Gastrocnemius medialis (tissue), 4 donors: ENCODE results near the gene CLDN4. TPM values are rescaled to one million over a fixed set of nuclear protein-coding genes. Genes with fewer than 3 reads are reported as not detected.

Experiments
- ATAC-seq, 2 donors: fragments of 150-250 bp; one replicate each; pipeline ENCODE4 v1.9.1; 2016
- DNase-seq, 2 donors: peaks; one replicate each; pipeline ENCODE4 v3.0.0-alpha.2; 2019
- H3K27ac ChIP-seq, 4 donors: fragments of 200-600 bp; sonication (generic); 1 replicate in 1 of 4; 2 replicates in 3 of 4; pipeline ENCODE4 v1.5.1; 2016 to 2018; ENCODE audit warnings: mild to moderate bottlenecking in 2 of 4, moderate library complexity in 1 of 4
- H3K27me3 ChIP-seq, 3 donors: fragments of 200-600 bp; sonication (generic) in 2 of 3; 1 replicate in 1 of 3; 2 replicates in 2 of 3; pipeline versions ENCODE4 v1.5.1 to v1.6.0; 2016 to 2019; ENCODE audit warnings: mild to moderate bottlenecking in 1 of 3, moderate library complexity in 1 of 3
- H3K36me3 ChIP-seq, 2 donors: fragments of 200-600 bp; sonication (generic) in 1 of 2; one replicate each; pipeline ENCODE4 v1.5.1; 2017 to 2018
- H3K4me1 ChIP-seq, 2 donors: fragments of 200-600 bp; sonication (generic) in 1 of 2; one replicate each; pipeline ENCODE4 v1.5.1; 2016 to 2017; ENCODE audit warnings: mild to moderate bottlenecking in 2 of 2
- H3K4me3 ChIP-seq, 4 donors: fragments of 200-600 bp; sonication (generic) in 3 of 4; 1 replicate in 1 of 4; 2 replicates in 3 of 4; pipeline ENCODE4 v1.5.1; 2016 to 2019; ENCODE audit warnings: mild to moderate bottlenecking in 2 of 4
- H3K9me3 ChIP-seq, 3 donors: fragments of 200-600 bp; sonication (generic) in 2 of 3; 1 replicate in 1 of 3; 2 replicates in 2 of 3; pipeline ENCODE4 v1.5.1; 2016 to 2019
- CTCF ChIP-seq, 5 experiments: fragments of 450-650 bp in 3 of 5; fragments of 200-600 bp in 2 of 5; sonication (generic) in 2 of 5; IDR thresholded peaks in 4 of 5; conservative IDR thresholded peaks in 1 of 5; 1 replicate in 4 of 5; 2 replicates in 1 of 5; pipeline ENCODE4 v1.5.1; 2016 to 2019; ENCODE audit warnings: antibody characterized with exemption in 5 of 5, mild to moderate bottlenecking in 3 of 5, moderate library complexity in 3 of 5
- POLR2A ChIP-seq, 2 donors: fragments of 450-650 bp; IDR thresholded peaks; one replicate each; pipeline ENCODE4 v1.6.1; 2017; ENCODE audit warnings: antibody characterized with exemption in 2 of 2, mild to moderate bottlenecking in 2 of 2, moderate library complexity in 2 of 2
- in situ Hi-C, 4 donors: fragments of 200-750 bp; cut with MboI; loops; one replicate each; pipeline versions ENCODE4 v1.15.0 to v1.8.0; 2017; ENCODE audit warnings: low sequenced_read_pairs in 4 of 4
- intact Hi-C: fragments of 100-400 bp; cut with DNase I; formaldehyde crosslinking; loops from one replicate; pipeline ENCODE4 v1.15.1; 2023; ENCODE audit warnings: low total_unique reads
- total RNA-seq, 4 donors: library from RNA; depleted of rRNA; stranded (reverse); fragments of >200 nt; gene quantifications; one replicate each; pipeline versions ENCODE4 v1.1.0 to v1.2.3, GENCODE V29; 2016

The CLDN4 gene
- total RNA-seq, 4 donors from 2014 or later: 0.16 to 3.7 (median 0.42) TPM

GRCh38 chr7:73838642-73839041 lies 7.8 kb downstream of the CLDN4 start:
- TF ChIP-seq CTCF (IDR thresholded peaks at IDR 0.05 in 4 of 5, conservative IDR thresholded peaks at IDR 0.05 in 1 of 5): no peak
- no peak for TF ChIP-seq POLR2A (IDR thresholded peaks at IDR 0.05)
- no peak for ATAC-seq
- no peaks in the 10 kb centered on the region for H3K27me3 ChIP-seq

GRCh38 chr7:73839290-73839689 lies 8.5 kb downstream of the CLDN4 start:
- H3K9me3 ChIP-seq: no peaks in the 10 kb centered on the region
- in situ Hi-C loops (no loop called here), intact Hi-C loops (no loop called here)
- no peak for TF ChIP-seq POLR2A (IDR thresholded peaks at IDR 0.05)
- TF ChIP-seq CTCF (IDR thresholded peaks at IDR 0.05 in 4 of 5, conservative IDR thresholded peaks at IDR 0.05 in 1 of 5): no peak
- H3K36me3 ChIP-seq: no peaks in the 10 kb centered on the region
- peaks cover 6 to 7% of the 10 kb centered on the region in 2 donors for H3K4me1 ChIP-seq
- no peaks in the 10 kb centered on the region for H3K27me3 ChIP-seq
- DNase-seq: no peak
- H3K4me3 ChIP-seq: no peak overlapping the region
- H3K27ac ChIP-seq: no peak overlapping the region
- no peak for ATAC-seq

More at GRCh38 chr7:73838642-73839041, 7.8 kb downstream of the CLDN4 start:
- in situ Hi-C loops: no loop called here
- Histone ChIP-seq H3K4me3 (no peak overlapping the region), H3K27ac (no peak overlapping the region), H3K36me3 (no peaks in the 10 kb centered on the region), H3K4me1 (peaks cover 6 to 7% of the 10 kb centered on the region in 2 donors), H3K9me3 (no peaks in the 10 kb centered on the region)
- no peak for DNase-seq
- intact Hi-C loops: no loop called here

GRCh38 chr7:73839743-73840714 lies 9.2 kb downstream of the CLDN4 start:
- intact Hi-C loops: loop anchor here (5.0 to 10.0 kb wide), 2 partner anchors 103 to 215 kb away; partner anchors contain the start of genes ABHD11 and MLXIPL
- Histone ChIP-seq H3K27ac (no peak overlapping the region), H3K36me3 (no peaks in the 10 kb centered on the region), H3K9me3 (no peaks in the 10 kb centered on the region), H3K4me3 (no peak overlapping the region), H3K4me1 (peaks cover 6 to 7% of the 10 kb centered on the region in 2 donors), H3K27me3 (no peaks in the 10 kb centered on the region)
- ATAC-seq (no peak), DNase-seq (no peak)
- in situ Hi-C loops: no loop called here
- no peak for TF ChIP-seq CTCF (IDR thresholded peaks at IDR 0.05 in 4 of 5, conservative IDR thresholded peaks at IDR 0.05 in 1 of 5)
- no peak for TF ChIP-seq POLR2A (IDR thresholded peaks at IDR 0.05)

- DNase-seq (no peak), ATAC-seq (no peak)
- no peaks in the 10 kb centered on the region for H3K27me3 ChIP-seq
- no peak overlapping the region for H3K4me3 ChIP-seq
- peaks cover 6 to 7% of the 10 kb centered on the region in 2 donors for H3K4me1 ChIP-seq
- no peak for TF ChIP-seq CTCF (IDR thresholded peaks at IDR 0.05 in 4 of 5, conservative IDR thresholded peaks at IDR 0.05 in 1 of 5)
- no peak for TF ChIP-seq POLR2A (IDR thresholded peaks at IDR 0.05)
- no peaks in the 10 kb centered on the region for H3K9me3 ChIP-seq
- intact Hi-C loops: loop anchor here (5.0 to 10.0 kb wide), 2 partner anchors 104 to 216 kb away; partner anchors contain the start of genes ABHD11 and MLXIPL
- H3K27ac ChIP-seq: no peak overlapping the region
- in situ Hi-C loops: no loop called here
- H3K36me3 ChIP-seq: no peaks in the 10 kb centered on the region
Observed at GRCh38 chr7:73840715-73841379, 10.1 kb downstream of the CLDN4 start.
